CD4-positive, alpha-beta T cell treated with Interferon gamma for 1 hour (primary cell): ENCODE results near the gene CRIM1.

ENCODE experiments used
- DNase-seq: peaks from one replicate; pipeline ENCODE4 v3.0.0-alpha.2; 2020

Gene CRIM1

GRCh38 chr2:36561237-36561944 is 205.8 kb downstream of the CRIM1 start:
- DNase-seq, result no peak

- DNase-seq, result no peak
Measured at GRCh38 chr2:36562240-36562639, 206.7 kb downstream of the CRIM1 start.

GRCh38 chr2:36562973-36563532 is 207.5 kb downstream of the CRIM1 start:
- no peak for DNase-seq

- DNase-seq, result no peak
Measured at GRCh38 chr2:36564377-36564930, 208.9 kb downstream of the CRIM1 start.

GRCh38 chr2:36565712-36566111 is 210.1 kb downstream of the CRIM1 start:
- DNase-seq, result no peak

GRCh38 chr2:36566887-36567286 is 211.3 kb downstream of the CRIM1 start:
- no peak for DNase-seq

- DNase-seq, result no peak
Measured at GRCh38 chr2:36567711-36568408, 212.3 kb downstream of the CRIM1 start.

GRCh38 chr2:36568516-36569246 is 213.1 kb downstream of the CRIM1 start:
- DNase-seq, result no peak

GRCh38 chr2:36569267-36569856 is 213.8 kb downstream of the CRIM1 start:
- DNase-seq, result no peak

GRCh38 chr2:36570416-36570815 is 214.8 kb downstream of the CRIM1 start:
- DNase-seq, result no peak

GRCh38 chr2:36572054-36572718 is 216.6 kb downstream of the CRIM1 start:
- DNase-seq, result no peak

- DNase-seq, result no peak
Measured at GRCh38 chr2:36572719-36573059, 217.1 kb downstream of the CRIM1 start.

GRCh38 chr2:36573165-36573564 is 217.6 kb downstream of the CRIM1 start:
- no peak for DNase-seq

GRCh38 chr2:36574560-36574959 is 219.0 kb downstream of the CRIM1 start:
- no peak for DNase-seq

- DNase-seq, result no peak
Measured at GRCh38 chr2:36577884-36578283, 222.3 kb downstream of the CRIM1 start.

GRCh38 chr2:36578343-36579296 is 223.0 kb downstream of the CRIM1 start:
- no peak for DNase-seq

GRCh38 chr2:36579297-36579664 is 223.7 kb downstream of the CRIM1 start:
- DNase-seq, result no peak

GRCh38 chr2:36582538-36582937 is 227.0 kb downstream of the CRIM1 start:
- no peak for DNase-seq

GRCh38 chr2:36582951-36583350 is 227.4 kb downstream of the CRIM1 start:
- DNase-seq, result no peak

GRCh38 chr2:36584148-36584794 is 228.7 kb downstream of the CRIM1 start:
- DNase-seq, result no peak

- no peak for DNase-seq
Measured at GRCh38 chr2:36586672-36587071, 231.1 kb downstream of the CRIM1 start.
